Adrenal gland (tissue), 5 donors: ENCODE results near the gene SOCS6.

ENCODE experiments used
- CTCF ChIP-seq, 6 experiments: fragments of 450-650 bp in 4 of 6; fragments of 200-600 bp in 2 of 6; sonication (generic) in 1 of 6; IDR thresholded peaks; 1 replicate in 5 of 6; 2 replicates in 1 of 6; pipeline versions ENCODE4 v1.5.1 to v1.8.0; 2016 to 2021; ENCODE audit warnings: antibody characterized with exemption in 6 of 6, mild to moderate bottlenecking in 2 of 6, moderate library complexity in 1 of 6
- POLR2A ChIP-seq, 2 donors: fragments of 450-650 bp; IDR thresholded peaks; one replicate each; pipeline ENCODE4 v1.6.1; 2017; ENCODE audit warnings: antibody characterized with exemption in 2 of 2, mild to moderate bottlenecking in 2 of 2, moderate library complexity in 1 of 2
- donor health status: DM: no; HTN: no; CAD: no.

- no peak for TF ChIP-seq CTCF (IDR thresholded peaks at IDR 0.05)
- no peak for TF ChIP-seq POLR2A (IDR thresholded peaks at IDR 0.05)
Measured at GRCh38 chr18:70256184-70256583, 32.7 kb upstream of the SOCS6 start.
